ENCODE results near the gene DMD. TPM values are rescaled to one million over a fixed set of nuclear protein-coding genes. Genes with fewer than 3 reads are reported as not detected.
"Not testable (repeated sequence)": the region's sequence is repeated elsewhere in the genome, so short reads cannot be mapped to it uniquely, and the experiment has no call there.

DMD gene
- total and polyA plus RNA-seq, 3 experiments from 2014 or later, result 0.03 to 0.48 (median 0.40) TPM

DNA sequence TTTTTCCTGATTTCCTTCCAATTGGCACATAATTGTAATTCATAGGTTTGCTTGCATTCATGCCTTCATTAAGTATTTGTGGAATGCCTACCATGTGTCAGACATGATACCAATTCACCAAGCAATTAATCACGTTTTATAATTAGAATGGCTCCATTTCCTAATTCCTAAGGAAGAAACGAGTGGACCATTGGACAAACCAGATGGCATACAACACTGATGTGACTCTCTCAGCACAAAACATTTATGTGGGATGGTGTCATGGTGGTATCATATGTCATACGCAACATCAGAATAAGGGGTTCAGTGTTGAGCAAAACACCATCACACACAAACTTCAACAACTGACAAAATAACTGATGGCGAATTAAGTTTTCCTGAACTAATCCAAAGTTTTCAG lies 502.8 kb downstream of the DMD start:
- H3K27me3 Mint-ChIP-seq, result peaks cover 0 to 3% of the 10 kb centered on the region in 2 donors

DNA sequence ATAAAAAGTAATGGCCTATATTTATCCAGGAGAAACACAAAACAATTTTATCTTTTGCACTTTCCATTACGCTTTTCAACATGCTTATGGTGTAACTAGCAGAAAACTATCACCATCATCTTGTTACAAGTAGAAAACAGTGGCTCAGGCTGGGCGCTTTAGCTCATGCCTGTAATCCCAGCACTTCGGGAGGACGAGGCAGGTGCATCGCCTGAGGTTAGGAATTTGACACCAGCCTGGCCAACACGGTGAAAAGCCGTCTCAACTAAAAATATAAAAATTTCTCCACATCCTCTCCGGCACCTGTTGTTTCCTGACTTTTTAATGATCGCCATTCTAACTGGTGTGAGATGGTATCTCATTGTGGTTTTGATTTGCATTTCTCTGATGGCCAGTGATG lies 506.0 kb downstream of the DMD start:
- CTCF ChIA-PET; H3K4me3 Mint-ChIP-seq; POLR2A ChIA-PET; DNase-seq; H3K4me1 ChIP-seq (ENCODE audit: insufficient read depth, low read length); H3K9me3 ChIP-seq (ENCODE audit: low read length); H3K27ac Mint-ChIP-seq; H3K27me3 Mint-ChIP-seq; H3K36me3 Mint-ChIP-seq; H3K4me1 Mint-ChIP-seq; H3K27ac ChIP-seq (ENCODE audit: low read depth, low read length); H3K9me3 Mint-ChIP-seq; H3K27me3 ChIP-seq (ENCODE audit: insufficient read depth, low read length, poor library complexity, severe bottlenecking); H3K4me3 ChIP-seq (ENCODE audit: low read length); H3K36me3 ChIP-seq (ENCODE audit: insufficient read depth, low read length): not testable (repeated sequence)

More for the DNA sequence above, 502.8 kb downstream of the DMD start:
- H3K27ac ChIP-seq (ENCODE audit: low read depth, low read length), result no peak overlapping the region
- H3K9me3 ChIP-seq (ENCODE audit: low read length), result no peaks in the 10 kb centered on the region
- H3K27me3 ChIP-seq (ENCODE audit: insufficient read depth, low read length, poor library complexity, severe bottlenecking), result no peaks in the 10 kb centered on the region
- Mint-ChIP-seq H3K36me3 (no peaks in the 10 kb centered on the region), H3K9me3 (peaks cover 0 to 6% (median 3%) of the 10 kb centered on the region in 5 donors), H3K27ac (no peak overlapping the region), H3K4me3 (no peak overlapping the region), H3K4me1 (no peaks in the 10 kb centered on the region)
- H3K36me3 ChIP-seq (ENCODE audit: insufficient read depth, low read length), result no peaks in the 10 kb centered on the region
- no peak for DNase-seq
- no peaks in the 10 kb centered on the region for H3K4me1 ChIP-seq (ENCODE audit: insufficient read depth, low read length)
- H3K4me3 ChIP-seq (ENCODE audit: low read length), result no peak overlapping the region
- CTCF ChIA-PET, result no interaction called here
- POLR2A ChIA-PET, result no interaction called here

DNA sequence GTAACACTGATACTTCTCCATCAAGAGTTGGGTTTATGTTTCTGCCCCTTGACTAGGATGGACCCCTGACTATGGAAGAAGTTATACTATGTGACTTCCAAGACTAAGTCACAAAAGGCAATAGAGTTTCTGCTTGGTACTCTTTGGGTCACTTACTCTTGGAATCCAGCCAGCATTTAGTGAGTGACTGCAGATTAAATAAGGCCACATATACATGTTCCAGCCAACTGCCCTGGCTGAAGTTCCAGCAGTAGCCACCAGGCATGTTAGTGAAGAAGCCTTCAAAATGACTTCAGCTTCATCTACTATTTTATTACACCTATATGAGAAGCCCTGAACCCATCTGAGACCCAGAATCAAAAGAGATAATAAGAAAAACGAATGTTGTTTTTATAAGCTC lies 524.0 kb downstream of the DMD start:
- Mint-ChIP-seq H3K36me3 (no peaks in the 10 kb centered on the region), H3K27me3 (no peaks in the 10 kb centered on the region), H3K4me1 (no peaks in the 10 kb centered on the region), H3K4me3 (no peak overlapping the region), H3K9me3 (peaks cover 0 to 5% (median 0%) of the 10 kb centered on the region in 5 donors), H3K27ac (no peak overlapping the region)
- no peak overlapping the region for H3K27ac ChIP-seq (ENCODE audit: low read depth, low read length)
- ChIA-PET POLR2A (no interaction called here), CTCF (no interaction called here)
- H3K27me3 ChIP-seq (ENCODE audit: insufficient read depth, low read length, poor library complexity, severe bottlenecking), result no peaks in the 10 kb centered on the region
- no peaks in the 10 kb centered on the region for H3K36me3 ChIP-seq (ENCODE audit: insufficient read depth, low read length)
- H3K4me1 ChIP-seq (ENCODE audit: insufficient read depth, low read length), result no peaks in the 10 kb centered on the region
- no peak for DNase-seq
- no peak overlapping the region for H3K4me3 ChIP-seq (ENCODE audit: low read length)
- H3K9me3 ChIP-seq (ENCODE audit: low read length), result no peaks in the 10 kb centered on the region

DNA sequence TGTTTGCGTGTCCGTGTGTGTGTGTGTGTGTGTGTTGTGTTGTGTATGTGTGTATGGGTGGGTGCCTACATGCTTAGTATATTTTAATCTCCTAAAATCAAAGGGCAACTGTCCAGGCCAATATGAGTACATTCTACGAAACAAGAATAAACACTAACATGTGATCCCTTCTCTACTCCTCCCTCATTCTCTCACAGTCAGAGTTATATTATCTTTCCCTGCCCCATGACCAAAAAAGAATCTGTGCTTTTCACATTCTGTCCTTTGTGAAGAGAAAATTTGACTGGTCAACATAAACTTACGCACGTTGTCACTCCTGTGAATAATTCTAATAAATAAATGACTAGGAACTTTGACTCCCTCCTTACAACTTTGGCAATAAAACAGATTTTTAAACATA lies 532.9 kb downstream of the DMD start:
- CTCF ChIA-PET, result no interaction called here
- peaks cover 0 to 2% of the 10 kb centered on the region in 2 donors for H3K27me3 Mint-ChIP-seq

DNA sequence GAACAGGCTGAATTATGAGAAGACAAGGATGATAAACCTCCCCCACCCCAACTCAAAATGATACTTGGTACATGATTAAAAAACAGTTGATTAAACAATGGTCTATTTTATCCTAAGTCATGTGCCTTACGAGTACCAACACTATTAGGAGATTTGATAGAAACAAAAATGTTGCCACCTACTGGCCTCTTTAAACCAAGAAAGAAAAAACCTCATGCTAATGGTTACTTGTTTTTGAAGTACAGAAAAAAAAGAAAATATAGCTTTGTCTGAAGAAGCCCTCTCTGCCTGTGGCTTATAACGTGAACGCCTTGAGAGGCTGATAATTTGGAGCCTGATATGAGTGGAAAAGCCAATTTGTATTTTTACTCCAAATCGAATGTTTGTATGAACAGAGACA lies 538.2 kb downstream of the DMD start:
- Mint-ChIP-seq H3K36me3 (no peaks in the 10 kb centered on the region), H3K4me1 (no peaks in the 10 kb centered on the region), H3K4me3 (no peak overlapping the region), H3K27ac (no peak overlapping the region), H3K9me3 (peaks cover 0 to 12% (median 0%) of the 10 kb centered on the region in 5 donors), H3K27me3 (peaks cover 0 to 2% of the 10 kb centered on the region in 2 donors)
- POLR2A ChIA-PET, result no interaction called here
- no peak for DNase-seq
- no peaks in the 10 kb centered on the region for H3K27me3 ChIP-seq (ENCODE audit: insufficient read depth, low read length, poor library complexity, severe bottlenecking)
- CTCF ChIA-PET, result no interaction called here
- no peak overlapping the region for H3K4me3 ChIP-seq (ENCODE audit: low read length)
- H3K4me1 ChIP-seq (ENCODE audit: insufficient read depth, low read length), result no peaks in the 10 kb centered on the region
- no peak overlapping the region for H3K27ac ChIP-seq (ENCODE audit: low read depth, low read length)
- no peaks in the 10 kb centered on the region for H3K36me3 ChIP-seq (ENCODE audit: insufficient read depth, low read length)
- H3K9me3 ChIP-seq (ENCODE audit: low read length), result no peaks in the 10 kb centered on the region

More for the DNA sequence above, 532.9 kb downstream of the DMD start:
- Mint-ChIP-seq H3K4me3 (no peak overlapping the region), H3K4me1 (no peaks in the 10 kb centered on the region), H3K36me3 (no peaks in the 10 kb centered on the region), H3K27ac (no peak overlapping the region), H3K9me3 (no peaks in the 10 kb centered on the region)
- Histone ChIP-seq H3K9me3 (ENCODE audit: low read length) (no peaks in the 10 kb centered on the region), H3K4me1 (ENCODE audit: insufficient read depth, low read length) (no peaks in the 10 kb centered on the region), H3K27me3 (ENCODE audit: insufficient read depth, low read length, poor library complexity, severe bottlenecking) (no peaks in the 10 kb centered on the region), H3K27ac (ENCODE audit: low read depth, low read length) (no peak overlapping the region), H3K36me3 (ENCODE audit: insufficient read depth, low read length) (no peaks in the 10 kb centered on the region), H3K4me3 (ENCODE audit: low read length) (no peak overlapping the region)
- POLR2A ChIA-PET, result no interaction called here
- DNase-seq, result no peak

DNA sequence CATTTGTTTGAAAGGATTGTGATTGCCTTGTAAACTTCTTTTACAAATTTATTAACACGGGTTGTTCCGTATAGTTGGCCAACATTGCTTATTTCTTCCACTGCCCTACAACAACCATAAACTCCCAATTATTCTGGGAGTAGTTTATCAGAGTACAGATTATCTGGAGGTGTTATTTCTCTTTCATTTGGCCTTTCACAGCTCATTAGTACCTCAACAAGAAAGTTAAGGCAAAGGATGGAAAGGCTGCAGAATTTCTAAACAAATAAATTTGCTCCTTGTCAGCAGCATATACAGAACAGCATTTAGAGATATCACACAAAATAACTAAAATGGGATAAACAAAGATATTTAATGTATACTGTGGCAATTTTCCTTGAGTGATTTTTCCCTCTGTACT lies 548.8 kb downstream of the DMD start:
- no peaks in the 10 kb centered on the region for H3K9me3 ChIP-seq (ENCODE audit: low read length)
- Mint-ChIP-seq H3K27me3 (peaks cover 0 to 2% of the 10 kb centered on the region in 2 donors), H3K27ac (no peak overlapping the region), H3K36me3 (no peaks in the 10 kb centered on the region), H3K4me1 (no peaks in the 10 kb centered on the region), H3K4me3 (no peak overlapping the region), H3K9me3 (peaks cover 0 to 5% (median 2%) of the 10 kb centered on the region in 5 donors)
- H3K27ac ChIP-seq (ENCODE audit: low read depth, low read length), result no peak overlapping the region
- H3K36me3 ChIP-seq (ENCODE audit: insufficient read depth, low read length), result no peaks in the 10 kb centered on the region
- CTCF ChIA-PET, result no interaction called here
- H3K4me3 ChIP-seq (ENCODE audit: low read length), result no peak overlapping the region
- H3K4me1 ChIP-seq (ENCODE audit: insufficient read depth, low read length), result no peaks in the 10 kb centered on the region
- H3K27me3 ChIP-seq (ENCODE audit: insufficient read depth, low read length, poor library complexity, severe bottlenecking), result no peaks in the 10 kb centered on the region
- DNase-seq, result no peak
- POLR2A ChIA-PET, result no interaction called here

DNA sequence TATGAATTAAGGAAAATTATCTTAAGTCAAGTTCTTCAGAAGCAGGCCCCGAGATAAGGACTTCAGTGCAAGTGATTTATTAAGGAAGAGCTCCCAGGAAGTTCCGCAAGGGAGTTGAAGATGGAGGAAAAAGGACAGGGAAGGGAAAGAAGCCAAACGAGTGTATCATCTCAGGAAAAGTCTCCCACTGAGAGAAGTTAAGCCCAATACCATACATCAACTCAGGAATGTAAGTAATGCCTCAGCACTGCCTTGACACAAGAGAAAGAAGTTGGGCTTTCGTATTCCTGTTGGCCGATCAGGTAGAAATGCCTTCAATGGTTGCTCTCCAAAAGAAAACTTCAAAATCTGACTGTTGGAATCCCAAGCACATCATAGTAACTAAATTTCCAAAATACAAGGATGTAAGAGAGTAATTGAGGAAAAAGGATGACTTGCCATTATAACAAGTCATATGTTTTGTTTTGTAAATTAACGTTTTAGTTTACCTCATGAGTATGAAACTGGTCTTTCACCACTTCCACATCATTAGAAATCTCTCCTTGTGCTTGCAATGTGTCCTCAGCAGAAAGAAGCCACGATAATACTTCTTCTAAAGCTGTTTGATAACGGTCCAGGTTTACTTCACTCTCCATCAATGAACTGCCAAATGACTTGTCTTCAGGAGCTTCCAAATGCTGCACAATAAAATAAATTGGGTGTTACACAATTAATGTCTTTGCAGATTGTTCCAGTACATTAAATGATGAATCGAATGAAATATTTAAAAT lies 566.7 kb downstream of the DMD start:
- Mint-ChIP-seq H3K4me1 (no peaks in the 10 kb centered on the region), H3K4me3 (no peak overlapping the region), H3K36me3 (no peaks in the 10 kb centered on the region), H3K27ac (no peak overlapping the region), H3K27me3 (peaks cover 0 to 2% of the 10 kb centered on the region in 2 donors), H3K9me3 (peaks cover 0 to 6% (median 2%) of the 10 kb centered on the region in 5 donors)
- Histone ChIP-seq H3K9me3 (ENCODE audit: low read length) (no peaks in the 10 kb centered on the region), H3K27ac (ENCODE audit: low read depth, low read length) (no peak overlapping the region), H3K27me3 (ENCODE audit: insufficient read depth, low read length, poor library complexity, severe bottlenecking) (no peaks in the 10 kb centered on the region), H3K4me3 (ENCODE audit: low read length) (no peak overlapping the region), H3K36me3 (ENCODE audit: insufficient read depth, low read length) (no peaks in the 10 kb centered on the region), H3K4me1 (ENCODE audit: insufficient read depth, low read length) (no peaks in the 10 kb centered on the region)
- ChIA-PET POLR2A (no interaction called here), CTCF (no interaction called here)
- no peak for DNase-seq

DNA sequence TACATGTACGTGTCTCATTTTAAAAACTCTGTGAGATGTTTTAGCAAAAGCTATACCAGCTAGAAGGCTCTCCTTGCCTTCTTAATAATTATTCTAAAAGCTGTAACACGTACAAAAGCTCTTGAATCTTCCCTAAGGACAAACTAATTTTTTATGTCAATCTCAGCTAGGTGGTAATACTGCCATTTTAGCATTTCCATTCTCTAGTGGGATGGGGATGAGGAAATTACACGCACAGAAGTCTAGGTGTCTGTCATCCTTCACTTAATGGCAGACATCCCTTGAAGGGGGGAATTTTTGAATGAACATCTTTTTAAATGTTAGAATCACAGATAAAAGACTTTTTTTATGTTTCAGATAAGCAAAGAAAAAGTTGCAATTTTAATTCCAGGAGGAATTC lies 569.1 kb downstream of the DMD start:
- Mint-ChIP-seq H3K4me1 (no peaks in the 10 kb centered on the region), H3K36me3 (no peaks in the 10 kb centered on the region), H3K4me3 (no peak overlapping the region), H3K27ac (no peak overlapping the region), H3K9me3 (peaks cover 0 to 6% (median 0%) of the 10 kb centered on the region in 5 donors), H3K27me3 (no peaks in the 10 kb centered on the region)
- no peak overlapping the region for H3K27ac ChIP-seq (ENCODE audit: low read depth, low read length)
- no peaks in the 10 kb centered on the region for H3K27me3 ChIP-seq (ENCODE audit: insufficient read depth, low read length, poor library complexity, severe bottlenecking)
- POLR2A ChIA-PET, result no interaction called here
- CTCF ChIA-PET, result no interaction called here
- H3K4me3 ChIP-seq (ENCODE audit: low read length), result no peak overlapping the region
- H3K9me3 ChIP-seq (ENCODE audit: low read length), result no peaks in the 10 kb centered on the region
- H3K4me1 ChIP-seq (ENCODE audit: insufficient read depth, low read length), result no peaks in the 10 kb centered on the region
- no peaks in the 10 kb centered on the region for H3K36me3 ChIP-seq (ENCODE audit: insufficient read depth, low read length)
- DNase-seq, result no peak

Measured in CD8-positive, alpha-beta memory T cell (primary cell).